Vein endothelial cell (primary cell): ENCODE results near the gene NDUFAF5. TPM values are rescaled to one million over a fixed set of nuclear protein-coding genes. Genes with fewer than 3 reads are reported as not detected.

ENCODE experiments used
- total RNA-seq: library from RNA; depleted of rRNA; stranded (reverse); fragments of >200 nt; gene quantifications from 2 replicates; pipeline ENCODE4 v1.2.3, GENCODE V29; 2012

The NDUFAF5 gene
- 14.7 and 15.2 TPM in 2 replicates for total RNA-seq

GRCh38 chr20:13784893-13785715 lies at the start of gene NDUFAF5, which contains the start of gene ESF1:
NDUFAF5 (plus strand) TSS chr20:13785028; CDS start chr20:13785069, 41 bp downstream.
ESF1 (minus strand) TSS chr20:13784919; CDS start chr20:13783140, 1,779 bp downstream.

Other genes with a start within 250 kb of the NDUFAF5 start
- gene TASP1, start 146.1 kb upstream of the NDUFAF5 start, total RNA-seq: 6.5 and 9.6 TPM in 2 replicates
- gene ESF1, start 109 bp upstream of the NDUFAF5 start, total RNA-seq: 8.5 and 11.6 TPM in 2 replicates
- gene SEL1L2, start 205.6 kb downstream of the NDUFAF5 start, total RNA-seq: not detected in 2 replicates
- 0.33 and 0.76 TPM in 2 replicates for gene MACROD2, start 210.5 kb downstream of the NDUFAF5 start, total RNA-seq